K562 (cell line): ENCODE results near the gene MRPS18B. TPM values are rescaled to one million over a fixed set of nuclear protein-coding genes. Genes with fewer than 3 reads are reported as not detected.

Experiments used
- ATAC-seq: fragments of 200-7000 bp; cut with Tn5 transposase; 3 replicates; pipeline ENCODE4 v1.9.1; 2020; ENCODE audit warnings: moderate library complexity
- BruUV-seq: library from RNA; stranded (reverse); fragments of 400-500 nt; replicated peaks from 2 replicates; lab custom pipeline; 2021; lab: Mats Ljungman, UMichigan
- CTCF ChIA-PET: fragments of 300-600 bp; formaldehyde crosslinking; extraction: SDS; loops from one replicate; lab custom pipeline; 2021; ENCODE audit warnings: low intra/inter-chr PET ratio; lab: Yijun Ruan, JAX
- POLR2A ChIA-PET: fragments of 300-600, 350-650 bp; sonication (Branson Sonifier 250); formaldehyde crosslinking; extraction: SDS; loops from one replicate; lab custom pipeline; 2021; ENCODE audit warnings: antibody characterized with exemption, inconsistent platforms; lab: Yijun Ruan, JAX
- DNase-seq, 4 experiments: peaks; one replicate each; pipeline versions ENCODE4 v3.0.0 to v3.0.0-alpha.2; 2011 to 2018; ENCODE audit warnings: low spot score in 3 of 4, mixed read lengths in 3 of 4; ENCODE audit errors: extremely low read depth in 1 of 4
- FAIRE-seq: peaks from 2 replicates; lab custom pipeline; 2011; peaks lifted over from hg19 to GRCh38; lab: Jason Lieb, UNC
- H2AFZ ChIP-seq: 2 replicates; pipeline ENCODE4 v1.6.0; 2011; ENCODE audit warnings: low read depth, low read length, control low read depth, inconsistent platforms
- H3K27ac ChIP-seq: fragments of 200-600 bp; 3 replicates; pipeline ENCODE4 v1.8.0; 2011; ENCODE audit warnings: low read depth, mild to moderate bottlenecking, control low read depth, inconsistent platforms, low read length, moderate library complexity, mixed read lengths; ENCODE audit errors: extremely low read depth
- H3K27me3 ChIP-seq, 2 experiments: fragments of 300-600 bp in 1 of 2; 2 replicates in 1 of 2; 3 replicates in 1 of 2; pipeline versions ENCODE4 v1.6.0 to v1.8.0; 2011; ENCODE audit warnings: inconsistent platforms in 2 of 2, low read length in 2 of 2, mild to moderate bottlenecking in 1 of 2, mixed read lengths in 1 of 2, moderate library complexity in 1 of 2; ENCODE audit not compliant: control insufficient read depth in 2 of 2, insufficient read depth in 2 of 2
- H3K36me3 ChIP-seq: fragments of 300-600 bp; 3 replicates; pipeline ENCODE4 v1.8.0; 2011; ENCODE audit warnings: mild to moderate bottlenecking, low read length, inconsistent platforms; ENCODE audit not compliant: control insufficient read depth, insufficient read depth
- H3K4me1 ChIP-seq, 2 experiments: fragments of 200-600 bp in 1 of 2; replicated peaks in 1 of 2; 2 replicates in 1 of 2; 3 replicates in 1 of 2; pipeline versions ENCODE4 v1.5.1 to v1.8.0; 2011; ENCODE audit warnings: inconsistent platforms in 2 of 2, low read length in 2 of 2, mild to moderate bottlenecking in 1 of 2, mixed read lengths in 1 of 2, moderate library complexity in 1 of 2; ENCODE audit not compliant: control insufficient read depth in 2 of 2, insufficient read depth in 2 of 2
- H3K4me2 ChIP-seq: 2 replicates; pipeline ENCODE4 v1.6.1; 2011; ENCODE audit warnings: low read length, control low read depth, inconsistent platforms, mixed read lengths; ENCODE audit not compliant: insufficient read depth
- H3K4me3 ChIP-seq: fragments of 200-600 bp; sonication (generic), shearing (Covaris generic); 2 replicates; pipeline ENCODE4 v1.5.1; 2016; ENCODE audit warnings: control low read depth, inconsistent platforms
- H3K79me2 ChIP-seq: fragments of 200-600 bp; 3 replicates; pipeline ENCODE4 v1.8.0; 2011; ENCODE audit warnings: low read length, inconsistent platforms; ENCODE audit not compliant: control insufficient read depth, insufficient read depth
- H3K9ac ChIP-seq, 2 experiments: 2 replicates each; pipeline versions ENCODE4 v1.6.0 to v1.6.1; 2011; ENCODE audit warnings: low read depth in 2 of 2, low read length in 2 of 2, control low read depth in 1 of 2, inconsistent platforms in 1 of 2, mild to moderate bottlenecking in 1 of 2, mixed read lengths in 1 of 2; ENCODE audit not compliant: insufficient read depth in 1 of 2
- H3K9me1 ChIP-seq: one replicate; pipeline ENCODE4 v1.6.0; 2011; ENCODE audit warnings: inconsistent platforms, mild to moderate bottlenecking, low read length, moderate library complexity; ENCODE audit not compliant: control insufficient read depth, insufficient read depth
- H3K9me3 ChIP-seq: replicated peaks from 2 replicates; pipeline ENCODE4 v1.5.1; 2011; ENCODE audit warnings: low read depth, low read length, inconsistent platforms; ENCODE audit not compliant: control insufficient read depth, insufficient read depth
- H4K20me1 ChIP-seq: replicated peaks from 2 replicates; pipeline ENCODE4 v1.6.1; 2011; ENCODE audit warnings: low read length, inconsistent platforms, mixed read lengths; ENCODE audit not compliant: control insufficient read depth, insufficient read depth
- C11orf30 ChIP-seq: fragments of 450-650 bp; IDR thresholded peaks from 2 replicates; pipeline ENCODE4 v1.6.1; 2016; ENCODE audit warnings: low read depth, mild to moderate bottlenecking
- EWSR1 ChIP-seq: fragments of 450-650 bp; IDR thresholded peaks from 2 replicates; pipeline ENCODE4 v1.6.1; 2018; ENCODE audit warnings: borderline replicate concordance, mild to moderate bottlenecking, low read depth, moderate library complexity; ENCODE audit not compliant: partially characterized antibody
- HDAC3 ChIP-seq: fragments of 450-650 bp; IDR thresholded peaks from 2 replicates; pipeline ENCODE4 v1.6.1; 2018; ENCODE audit warnings: borderline replicate concordance, mild to moderate bottlenecking, moderate library complexity; ENCODE audit not compliant: partially characterized antibody
- JUNB ChIP-seq: fragments of 450-650 bp; formaldehyde crosslinking; conservative IDR thresholded peaks from 2 replicates; pipeline ENCODE4 v1.4.0; 2020; ENCODE audit warnings: mild to moderate bottlenecking
- MAFF ChIP-seq: IDR thresholded peaks from 2 replicates; pipeline ENCODE4 v1.6.1; 2012; ENCODE audit warnings: low read length, improper control_type of control experiment
- MAFG ChIP-seq: fragments of 450-650 bp; conservative IDR thresholded peaks from 2 replicates; pipeline ENCODE4 v1.6.1; 2016; ENCODE audit warnings: missing genetic modification characterization, missing compliant biosample characterization
- RREB1 ChIP-seq: fragments of 250-450 bp; sonication (Bioruptor Pico); IDR thresholded peaks from 2 replicates; pipeline ENCODE4 v1.4.0; 2020
- ZNF316 ChIP-seq: fragments of 450-650 bp; IDR thresholded peaks from 2 replicates; pipeline ENCODE4 v1.6.1; 2016
- WGBS: fragments of 100-300 bp; shearing (Covaris generic); methylation state at CpG from one replicate; pipeline ENCODE4 v1.1.6; 2016; ENCODE audit warnings: low coverage, mixed read lengths; ENCODE audit not compliant: insufficient coverage; ENCODE audit errors: missing lambda C conversion rate; 5-methylcytosine and 5-hydroxymethylcytosine counted together
- in situ Hi-C: fragments of 300-500 bp; cut with MboI; formaldehyde crosslinking; loops from 4 replicates; pipeline ENCODE4 v1.15.0; 2018; ENCODE audit warnings: inconsistent platforms, mixed read lengths
- intact Hi-C: fragments of 100-400 bp; cut with micrococcal nuclease; formaldehyde crosslinking; loops from 2 replicates; pipeline ENCODE4 v1.14.2; 2022
- polyA plus RNA-seq, 8 experiments: library from polyadenylated mRNA; depleted of rRNA in 4 of 8; stranded (reverse) in 5 of 8; unstranded in 3 of 8; fragments of >200 nt; fragmentation: Nextera tagmentation in 2 of 8; fragmentation: Illumina TruSeq in 1 of 8; extraction: Ambion mirVana in 2 of 8; extraction: Trizol in 1 of 8; gene quantifications; 2 replicates each; pipeline versions ENCODE4 v1.2.1 to v1.2.3, GENCODE V29; 2011 to 2014; ENCODE audit warnings: inconsistent platforms in 1 of 8, missing spikeins in 1 of 8
- total RNA-seq, 7 experiments: library from RNA; depleted of rRNA in 6 of 7; stranded (reverse); fragments of >200 nt in 6 of 7; fragmentation: Illumina TruSeq in 2 of 7; extraction: Trizol in 2 of 7; gene quantifications; 2 replicates each; pipeline versions ENCODE4 v1.2.1 to v1.2.3, GENCODE V29; 2011 to 2021; ENCODE audit warnings: low replicate concordance in 1 of 7
- TF ChIP-seq, protein P1 (sequence below): sonication (generic); IDR thresholded peaks from 2 replicates; pipeline ENCODE4 v1.6.1; 2016

The MRPS18B gene
- total and polyA plus RNA-seq, 9 of the 15 experiments (the other 6 are each of a cell fraction or from before 2014, with no cell fraction given): 132 to 383 (median 178) TPM

DNA sequence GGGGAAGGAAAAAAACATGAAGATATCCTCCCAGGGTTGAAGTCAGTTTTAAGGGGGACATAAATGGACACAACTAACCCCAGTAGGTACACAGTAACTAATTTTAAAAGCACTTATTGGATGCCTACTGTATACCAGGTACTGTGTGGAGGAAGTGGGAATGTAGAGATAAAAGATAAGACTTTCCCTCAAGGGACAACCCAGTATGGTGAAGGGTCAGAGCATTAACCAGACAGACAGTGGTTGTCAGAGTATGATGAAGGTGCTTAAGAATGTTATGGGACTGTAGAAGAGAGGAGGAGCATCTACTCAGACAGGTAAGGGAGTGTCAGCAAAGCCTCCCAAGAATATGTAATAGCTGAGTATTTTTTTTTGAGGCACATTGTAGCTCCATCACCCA is 45.5 kb upstream of the MRPS18B start (continued):
- no peak for TF ChIP-seq RREB1
- peak; percentile 27 for TF ChIP-seq HDAC3

GRCh38 chr6:30573113-30573512 is 44.5 kb upstream of the MRPS18B start:
- TF ChIP-seq MAFG (tag): peak; percentile 45
- TF ChIP-seq, protein P1, sequence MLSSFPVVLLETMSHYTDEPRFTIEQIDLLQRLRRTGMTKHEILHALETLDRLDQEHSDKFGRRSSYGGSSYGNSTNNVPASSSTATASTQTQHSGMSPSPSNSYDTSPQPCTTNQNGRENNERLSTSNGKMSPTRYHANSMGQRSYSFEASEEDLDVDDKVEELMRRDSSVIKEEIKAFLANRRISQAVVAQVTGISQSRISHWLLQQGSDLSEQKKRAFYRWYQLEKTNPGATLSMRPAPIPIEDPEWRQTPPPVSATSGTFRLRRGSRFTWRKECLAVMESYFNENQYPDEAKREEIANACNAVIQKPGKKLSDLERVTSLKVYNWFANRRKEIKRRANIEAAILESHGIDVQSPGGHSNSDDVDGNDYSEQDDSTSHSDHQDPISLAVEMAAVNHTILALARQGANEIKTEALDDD: peak; percentile 83
- TF ChIP-seq JUNB: no peak
- peak; percentile 81 for TF ChIP-seq ZNF316
- 0 out of 2 replicates have a peak, but pooled peaks have one; percentile 2 for TF ChIP-seq MAFF
- no peak for TF ChIP-seq EWSR1
- peak; percentile 62; the same call in 1 of the 2 replicates for TF ChIP-seq C11orf30
- H3K9ac ChIP-seq: peak overlapping the region; percentile 84 to 93; a peak in 3 of 4 replicates
- 67% methylated on average over 4 of the region's 4 CpGs for WGBS
- ChIA-PET CTCF (no interaction called here), POLR2A (interaction anchor here (0.8 to 1.6 kb wide), 7 partner anchors 11 to 42 kb away, joined by 3 to 14 read pairs (median 5); no protein-coding TSS in a partner anchor)
- H3K36me3 ChIP-seq: peaks cover 64% of the 10 kb centered on the region
- H3K27ac ChIP-seq: peak overlapping the region; percentile 35; the same call in 2 of the 3 replicates
- no peaks in the 10 kb centered on the region for H3K27me3 ChIP-seq
- no TSS peak for BruUV-seq
- H3K9me3 ChIP-seq: no peaks in the 10 kb centered on the region
- DNase-seq (no peak), FAIRE-seq (no peak), ATAC-seq (no peak)
- in situ Hi-C loops (no loop called here), intact Hi-C loops (no loop called here)
- no peak overlapping the region for H2AFZ ChIP-seq
- peaks cover 12% of the 10 kb centered on the region; the same call in 1 of the 2 replicates for H4K20me1 ChIP-seq
- H3K4me1 ChIP-seq: peaks cover 22 to 33% of the 10 kb centered on the region in 2 experiments; a peak in 4 of 5 replicates
- H3K79me2 ChIP-seq: peaks cover 79% of the 10 kb centered on the region
- H3K9me1 ChIP-seq: peaks cover 10% of the 10 kb centered on the region
- peak overlapping the region; percentile 67; the same call in 1 of the 2 replicates for H3K4me3 ChIP-seq
- peak overlapping the region; percentile 90 for H3K4me2 ChIP-seq
